Fibroblast of skin of scalp (primary cell): Measurements from ENCODE around the gene GPR137B. TPM values are rescaled to one million over a fixed set of nuclear protein-coding genes. Genes with fewer than 3 reads are reported as not detected.

Experiments
- DNase-seq: peaks from one replicate; pipeline ENCODE4 v3.0.0-alpha.2; 2013
- polyA plus RNA-seq, 2 experiments: library from polyadenylated mRNA; unstranded; fragments of 120-200 nt; gene quantifications; one replicate each; pipeline ENCODE4 v1.2.1, GENCODE V29; 2013; ENCODE audit not compliant: insufficient read length in 2 of 2

GPR137B gene
- 7.7 TPM for polyA plus RNA-seq (2013, experiment 1 of 2; ENCODE audit: insufficient read length)
- polyA plus RNA-seq (2013, experiment 2 of 2; ENCODE audit: insufficient read length): 7.7 TPM

- DNase-seq: peak; percentile 43
Observed at GRCh38 chr1:236142253-236143103, at the start of gene GPR137B. GPR137B (plus strand) TSS chr1:236142539; CDS start chr1:236142623, 84 bp downstream.

GRCh38 chr1:236092899-236093298, 49.4 kb upstream of the GPR137B start:
- no peak for DNase-seq

DNA sequence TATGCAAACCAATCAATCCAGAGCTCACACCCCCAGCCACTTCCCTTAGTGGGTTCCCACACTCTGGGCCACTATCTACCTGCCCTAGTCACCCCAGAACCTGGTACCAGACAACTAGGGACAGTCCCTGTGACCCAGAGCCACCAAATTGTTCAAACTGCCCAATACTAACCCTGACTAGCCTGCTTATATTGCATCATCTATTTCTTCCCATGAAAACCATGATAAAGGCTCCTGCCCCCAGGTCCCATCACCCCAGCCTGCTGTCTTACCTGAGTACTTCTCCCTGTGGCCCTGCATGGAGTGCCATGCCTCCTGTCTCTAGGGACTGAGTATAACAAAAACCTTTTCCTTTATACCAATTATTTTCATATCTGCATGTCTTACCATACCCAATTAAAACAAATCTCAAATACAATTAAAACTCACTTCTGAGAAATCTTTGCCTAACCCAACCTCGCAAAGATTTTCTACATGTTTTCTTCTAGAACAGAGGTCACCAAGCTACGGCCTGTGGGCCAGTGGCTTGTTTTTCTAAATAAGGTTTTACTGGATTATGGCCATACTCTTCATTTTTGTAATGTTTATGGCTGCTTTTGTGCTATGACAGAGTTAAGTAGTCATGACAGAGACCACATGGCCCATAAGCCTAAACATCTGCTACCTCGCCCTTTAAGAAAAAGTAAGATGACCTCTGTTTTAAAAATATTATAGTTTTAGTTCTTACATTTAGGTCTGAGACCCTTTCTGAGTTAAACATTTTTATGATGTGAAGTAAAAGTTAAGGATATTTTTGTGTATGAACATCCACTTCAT, 46.4 kb upstream of the GPR137B start:
- no peak for DNase-seq

DNA sequence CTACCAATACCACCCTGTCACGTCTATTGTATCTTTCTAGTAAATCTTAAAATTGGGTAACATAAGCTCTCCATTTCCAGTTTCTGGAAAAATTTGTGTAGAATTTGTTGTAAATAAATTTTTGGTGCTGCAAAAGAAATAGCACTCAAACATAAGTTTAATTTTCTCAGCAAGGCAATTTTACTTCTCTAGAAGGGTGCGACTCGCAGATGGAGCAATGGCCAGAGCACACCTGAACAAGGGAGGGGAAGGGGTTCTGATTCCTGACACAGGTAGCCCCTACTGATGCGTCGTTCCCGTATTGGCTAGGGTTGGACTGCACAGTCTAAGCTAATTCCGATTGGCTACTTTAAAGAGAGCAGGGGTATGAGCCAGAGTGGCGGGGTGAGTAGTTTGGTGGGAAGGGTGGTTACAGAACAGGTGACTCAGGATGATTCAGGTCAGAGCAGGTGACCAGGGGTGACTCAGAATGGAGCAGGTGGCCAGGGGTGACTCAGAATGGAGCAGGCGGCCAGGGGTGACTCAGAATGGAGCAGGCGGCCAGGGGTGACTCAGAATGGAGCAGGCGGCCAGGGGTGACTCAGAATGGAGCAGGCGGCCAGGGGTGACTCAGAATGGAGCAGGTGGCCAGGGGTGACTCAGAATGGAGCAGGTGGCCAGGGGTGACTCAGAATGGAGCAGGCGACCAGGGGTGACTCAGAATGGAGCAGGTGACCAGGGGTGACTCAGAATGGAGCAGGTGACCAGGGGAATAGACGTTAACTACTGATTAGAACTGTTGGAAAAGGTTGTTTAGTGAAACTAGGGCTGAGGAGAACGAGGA, 45.5 kb upstream of the GPR137B start:
- peak; percentile 17 for DNase-seq

DNA sequence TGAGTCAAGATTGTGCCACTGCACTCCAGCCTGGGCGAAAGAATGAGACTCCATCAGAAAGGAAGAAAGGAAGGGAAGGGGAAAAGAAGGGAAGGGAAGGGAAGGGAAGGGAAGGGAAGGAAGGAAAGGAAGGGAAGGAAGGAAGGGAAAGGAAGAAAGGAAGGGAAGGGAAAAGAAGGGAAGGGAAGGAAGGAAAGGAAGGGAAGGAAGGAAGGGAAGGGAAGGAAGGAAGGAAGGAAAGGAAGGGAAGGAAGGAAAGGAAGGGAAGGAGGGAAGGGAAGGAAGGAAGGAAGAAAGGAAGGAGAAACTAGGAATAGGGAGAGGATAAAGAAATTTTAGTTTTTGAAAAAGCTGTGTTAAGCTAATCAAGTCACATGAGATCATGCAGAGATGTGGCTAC, 44.1 kb upstream of the GPR137B start:
- no peak for DNase-seq

DNA sequence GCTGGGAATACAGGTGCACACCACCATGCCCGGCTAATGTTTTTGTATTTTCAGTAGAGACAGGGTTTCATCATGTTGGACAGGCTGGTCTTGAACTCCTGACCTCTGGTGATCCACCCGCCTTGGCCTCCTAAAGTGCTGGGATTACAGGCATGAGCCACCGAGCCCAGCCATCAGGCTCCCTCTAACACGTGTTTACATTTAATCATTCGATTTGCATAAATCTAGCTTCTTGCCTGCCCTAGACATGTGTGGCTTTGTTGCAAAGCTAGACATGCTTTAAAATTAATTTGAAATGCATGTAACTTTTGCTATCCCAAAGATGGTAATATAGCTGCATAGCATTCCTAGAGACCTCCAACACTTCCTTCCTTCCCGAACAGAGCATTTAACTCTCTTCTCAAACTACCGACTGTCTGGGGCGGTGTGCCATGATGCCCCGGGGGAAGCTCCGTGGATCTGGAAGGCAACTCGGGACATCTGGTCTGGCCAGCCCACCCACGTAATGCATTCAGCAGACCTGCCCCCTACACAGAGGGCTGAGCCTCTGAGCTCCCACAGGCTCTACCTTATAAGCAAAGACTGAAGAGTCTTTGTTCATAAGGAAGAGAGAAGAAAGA, 42.9 kb upstream of the GPR137B start:
- DNase-seq: peak; percentile 47

GRCh38 chr1:236100799-236101198, 41.5 kb upstream of the GPR137B start:
- no peak for DNase-seq

DNA sequence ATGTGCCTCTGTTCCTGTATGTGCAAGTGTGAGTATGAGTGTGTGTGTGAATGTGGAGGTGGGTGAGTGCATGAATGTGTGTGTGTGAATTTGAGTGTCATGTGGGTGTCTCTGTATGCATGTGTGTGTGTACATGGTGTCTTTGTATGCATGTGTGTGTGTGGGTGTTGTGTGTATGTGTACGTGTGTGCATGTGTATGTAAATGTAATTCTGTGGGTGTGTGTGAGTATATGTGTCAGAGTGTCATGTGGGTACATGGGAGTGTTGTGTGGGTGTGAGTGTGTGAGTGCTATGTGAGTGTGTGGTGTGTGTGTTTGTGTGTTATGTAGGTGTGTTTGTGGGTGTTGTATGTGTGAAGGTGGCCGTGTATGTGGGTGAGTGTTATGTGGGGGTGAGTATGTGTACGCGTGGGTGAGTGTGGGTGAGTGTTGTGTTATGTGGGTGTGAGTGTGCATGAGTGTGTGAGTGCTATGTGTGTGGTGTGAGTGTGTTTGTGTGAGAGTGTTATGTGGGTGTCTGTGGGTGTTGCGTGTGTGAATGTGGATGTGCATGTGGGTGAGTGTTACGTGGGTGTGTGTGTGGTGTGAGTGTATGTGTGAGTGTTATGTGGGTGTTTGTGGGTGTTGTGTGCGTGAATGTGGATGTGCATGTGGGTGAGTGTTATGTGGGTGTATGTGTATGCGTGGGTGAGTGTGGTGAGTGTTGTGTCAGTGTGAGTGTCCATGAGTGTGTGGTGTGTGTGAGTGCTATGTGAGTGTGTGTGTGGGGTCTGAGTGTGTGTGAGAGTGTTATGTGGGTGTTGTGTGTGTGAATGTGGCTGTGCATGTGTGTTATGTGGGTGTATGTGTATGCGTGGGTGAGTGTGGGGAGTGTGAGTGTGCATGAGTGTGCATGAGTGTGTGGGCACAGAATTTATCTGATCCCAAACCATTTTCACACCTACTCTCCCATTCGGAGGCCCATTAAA, 40.8 kb upstream of the GPR137B start:
- no peak for DNase-seq

DNA sequence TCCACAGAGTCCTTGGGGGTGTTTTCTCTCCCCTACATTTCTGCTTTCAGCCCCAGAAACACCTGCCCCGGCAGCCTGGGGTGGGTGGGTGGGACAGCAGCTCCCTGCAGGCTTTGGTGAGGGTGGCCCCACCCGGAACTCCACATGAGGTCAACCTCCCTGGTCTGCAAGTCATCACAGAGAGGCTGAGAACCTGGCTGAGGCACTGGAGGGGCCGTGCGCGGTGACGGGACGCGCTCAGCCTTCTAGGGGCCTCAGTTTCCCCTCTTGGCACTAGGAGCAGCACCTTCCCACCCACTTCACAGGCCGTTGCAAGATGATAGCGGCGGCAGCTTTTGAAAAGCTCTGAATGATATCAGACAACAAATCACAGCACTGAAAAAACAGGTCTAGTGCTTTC, 39.7 kb upstream of the GPR137B start:
- DNase-seq: no peak

DNA sequence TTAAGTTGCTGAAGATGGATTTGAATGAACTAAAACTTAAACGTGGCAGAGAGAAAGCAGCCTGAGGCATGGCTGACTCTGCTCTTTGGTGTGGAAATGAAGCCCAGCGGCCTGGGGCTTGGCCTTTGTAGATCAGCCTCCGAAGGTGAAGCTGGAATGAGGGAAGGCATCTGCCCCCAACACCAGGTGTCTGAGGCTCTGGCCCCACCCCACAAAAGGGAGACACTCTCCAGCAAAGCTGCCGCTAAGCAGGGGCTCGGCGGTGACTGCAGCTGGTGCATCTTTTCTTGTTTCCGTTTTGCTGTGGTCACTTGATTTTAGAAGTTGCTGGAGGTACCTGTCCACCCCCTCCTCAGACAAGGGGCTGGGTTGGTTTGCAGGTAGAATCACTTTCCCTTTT, 39.3 kb upstream of the GPR137B start:
- DNase-seq: no peak

DNA sequence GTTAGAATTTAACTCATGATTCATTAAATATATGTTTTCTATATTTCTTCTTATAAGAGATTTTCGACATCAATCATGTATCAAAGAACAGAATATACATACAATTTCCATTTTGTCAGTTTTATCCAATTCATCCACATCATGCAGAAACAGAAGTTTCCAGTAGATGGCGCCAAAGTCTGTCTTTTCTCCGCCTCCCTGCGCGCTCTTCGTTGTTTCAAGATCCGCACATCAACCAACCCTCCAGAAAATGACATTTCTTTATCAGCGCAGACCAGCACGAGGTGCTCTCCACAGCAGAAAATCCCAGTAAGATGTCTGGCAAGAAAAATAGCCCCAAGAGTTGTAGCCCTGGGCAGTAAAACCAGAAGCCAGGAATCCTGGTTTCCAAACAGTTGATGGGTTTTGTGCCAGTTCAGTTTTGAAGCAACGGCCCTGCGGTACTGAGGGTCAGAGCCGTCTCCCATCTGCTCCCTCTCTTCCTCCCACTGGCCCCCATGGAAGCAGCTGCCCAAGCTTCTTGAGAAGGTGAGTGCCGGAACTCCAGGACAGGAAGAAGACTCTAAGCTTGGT, 38.6 kb upstream of the GPR137B start:
- DNase-seq: peak; percentile 58

DNA sequence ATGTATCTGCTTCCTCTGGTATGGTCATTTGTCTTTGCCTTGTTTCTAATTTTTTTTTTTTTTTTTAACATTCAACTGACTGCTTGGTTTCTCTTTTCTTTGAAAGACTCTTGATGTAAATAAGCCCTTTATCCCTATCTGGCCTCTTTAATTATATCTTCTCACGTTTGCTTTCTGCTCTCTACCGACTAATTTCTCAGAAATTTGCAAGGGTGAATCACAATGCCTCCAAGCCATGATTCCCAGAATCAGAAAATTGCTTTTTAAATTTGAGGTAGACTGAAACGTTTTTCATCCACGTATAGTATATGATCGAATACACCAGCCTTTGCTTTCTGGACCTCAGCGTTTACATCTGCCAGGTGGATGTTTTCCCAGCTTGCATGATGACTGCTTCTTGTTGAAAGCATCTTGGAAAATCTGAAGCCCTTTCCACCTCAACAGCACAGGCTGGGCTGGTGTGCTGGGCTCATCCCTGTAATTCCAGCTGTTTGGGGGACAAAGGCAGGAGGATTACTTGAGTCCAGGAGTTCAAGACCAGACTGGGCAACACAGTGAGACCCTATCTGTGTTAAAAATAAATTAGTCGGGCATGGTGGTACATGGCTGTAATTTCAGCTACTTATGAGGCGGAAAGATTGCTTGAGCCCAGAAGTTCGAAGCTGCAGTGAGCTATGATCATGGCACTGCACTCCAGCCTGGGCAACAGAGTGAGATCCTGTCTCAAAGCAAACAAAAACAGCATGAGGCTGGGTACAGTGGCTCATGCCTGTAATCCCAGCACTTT, 35.0 kb upstream of the GPR137B start:
- DNase-seq: no peak

DNA sequence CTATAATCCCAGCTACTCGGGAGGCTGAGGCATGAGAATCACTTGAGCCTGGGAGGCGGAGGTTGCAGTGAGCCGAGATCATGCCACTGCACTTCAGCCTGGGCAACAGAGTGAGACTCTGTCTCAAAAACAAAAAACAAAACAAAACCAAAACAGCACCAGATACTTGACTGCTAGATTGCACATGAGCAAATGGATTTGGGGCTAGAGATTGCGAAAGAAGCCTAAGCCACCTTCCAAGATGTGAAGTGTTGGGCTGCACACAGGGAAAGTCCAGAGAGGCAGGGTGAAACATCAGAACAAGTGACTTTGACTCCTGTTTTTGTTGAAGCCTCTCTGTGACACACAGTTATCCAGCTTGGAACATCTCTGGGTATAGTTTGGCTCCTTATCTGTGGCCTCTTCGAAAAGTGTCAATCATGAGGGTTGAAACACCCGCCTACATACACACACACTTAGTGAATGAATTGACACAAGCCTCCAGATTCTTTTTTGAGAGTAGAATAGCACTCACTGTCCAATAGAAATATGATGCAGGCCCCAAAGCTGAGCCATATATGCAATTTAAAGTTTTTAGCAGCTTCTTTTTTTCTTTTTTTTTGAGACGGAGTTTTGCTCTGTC, 34.2 kb upstream of the GPR137B start:
- DNase-seq: no peak

DNA sequence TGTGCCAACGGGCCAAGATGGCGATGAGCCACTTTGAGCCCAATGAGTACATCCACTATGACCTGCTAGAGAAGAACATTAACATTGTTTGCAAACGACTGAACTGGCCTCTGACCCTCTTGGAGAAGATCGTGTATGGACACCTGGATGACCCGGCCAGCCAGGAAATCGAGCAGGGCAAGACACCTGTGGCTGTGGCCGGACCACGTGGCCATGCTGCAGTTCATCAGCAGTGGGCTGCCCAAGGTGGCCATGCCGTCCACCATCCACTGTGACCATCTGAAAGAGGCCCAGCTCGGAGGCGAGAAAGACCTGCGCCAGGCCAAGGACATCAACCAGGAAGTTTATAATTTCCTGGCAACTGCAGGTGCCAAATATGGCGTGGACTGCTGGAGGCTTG, 32.2 kb upstream of the GPR137B start:
- no peak for DNase-seq

DNA sequence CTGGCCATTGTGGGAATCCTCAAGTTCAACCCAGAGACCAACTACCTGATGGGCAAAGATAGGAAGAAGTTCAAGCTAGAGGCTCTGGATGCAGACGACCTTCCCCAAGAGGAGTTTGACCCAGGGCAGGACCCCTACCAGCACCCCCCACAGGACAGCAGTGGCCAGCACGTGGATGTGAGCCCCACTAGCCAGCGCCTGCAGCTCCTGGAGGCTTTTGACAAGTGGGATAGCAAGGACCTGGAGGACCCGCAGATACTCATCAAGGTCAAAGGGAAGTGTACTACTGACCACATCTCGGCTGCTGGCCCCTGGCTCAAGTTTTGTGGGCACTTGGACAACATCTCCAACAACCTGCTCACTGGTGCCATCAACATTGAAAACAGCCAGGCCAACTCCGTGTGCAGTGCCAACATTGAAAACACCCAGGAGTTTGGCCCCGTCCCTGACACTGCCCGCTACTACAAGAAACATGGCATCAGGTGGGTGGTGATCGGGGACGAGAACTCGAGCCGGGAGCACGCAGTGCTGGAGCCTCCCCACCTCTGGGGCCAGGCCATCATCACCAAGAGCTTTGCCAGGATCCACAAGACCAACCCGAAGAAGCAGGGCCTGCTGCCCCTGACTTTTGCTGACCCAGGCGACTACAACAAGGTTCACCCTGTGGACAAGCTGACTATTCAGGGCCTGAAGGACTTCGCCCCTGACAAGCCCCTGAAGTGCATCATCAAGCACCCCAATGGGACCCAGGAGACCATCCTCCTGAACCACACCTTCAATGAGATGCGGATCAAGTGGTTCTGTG, 30.6 kb upstream of the GPR137B start:
- no peak for DNase-seq

DNA sequence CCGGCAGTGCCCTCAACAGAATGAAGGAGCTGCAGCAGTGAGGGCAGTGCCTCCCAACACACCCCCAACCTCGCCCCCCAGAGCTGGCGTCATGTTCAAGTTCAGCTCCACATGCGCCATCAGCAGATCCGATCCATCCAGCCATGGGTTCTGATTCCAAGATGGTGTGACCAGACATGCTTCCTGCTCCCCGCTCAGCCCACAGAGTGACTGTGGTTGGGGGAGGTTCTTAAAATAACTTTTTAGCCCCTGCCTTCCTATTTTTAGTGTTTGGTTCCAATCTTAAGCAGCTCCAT, 30.1 kb upstream of the GPR137B start:
- no peak for DNase-seq

GRCh38 chr1:236113324-236114032, 28.9 kb upstream of the GPR137B start:
- no peak for DNase-seq
